ENCODE measurements around the gene HAPLN1.

Gene HAPLN1

DNA sequence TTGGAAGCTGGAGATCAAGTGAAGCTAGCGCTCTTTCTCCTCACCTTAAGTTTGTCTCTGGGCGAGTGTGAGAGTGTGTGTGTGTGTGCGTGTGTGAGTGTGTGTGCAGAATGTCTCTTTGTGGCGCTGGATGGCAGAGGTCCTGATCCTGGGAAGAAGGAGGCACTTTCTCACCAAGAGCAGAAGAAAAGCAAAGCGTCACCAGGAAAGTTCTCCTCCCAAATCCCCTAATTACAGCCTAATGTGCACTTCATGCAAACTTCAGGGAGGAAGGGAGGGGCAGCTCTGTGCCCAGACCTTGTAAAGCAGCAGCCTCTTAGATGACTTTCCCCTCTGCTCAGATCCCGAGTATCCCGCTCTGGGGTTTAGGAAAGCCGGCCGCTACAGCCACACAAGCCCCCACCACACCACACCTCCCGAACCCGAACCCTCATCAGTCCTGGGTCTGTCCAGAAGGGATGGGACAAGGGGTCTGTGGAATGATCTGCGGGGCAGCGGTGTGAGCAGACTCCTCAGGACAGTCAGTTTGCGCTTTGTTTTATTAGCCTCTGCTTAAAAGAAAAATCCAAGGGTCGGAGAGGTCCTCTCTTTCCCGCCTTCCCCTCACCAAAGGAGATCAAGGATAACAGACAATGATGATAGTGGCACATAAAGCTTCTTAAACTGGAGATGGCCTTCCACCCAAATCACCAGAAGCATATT is at the start of gene HAPLN1:
Gene HAPLN1, minus strand, starts transcription at position 20 of the 702 bp plus-strand sequence. CDS start 47,332 bp downstream, outside the sequence.
- peaks cover 18% of the 10 kb centered on the region for H3K4me1 ChIP-seq (ENCODE audit: control insufficient read depth, insufficient read depth, low read length)

GRCh38 chr5:83767409-83767992 is 46.8 kb upstream of the HAPLN1 start:
- Histone ChIP-seq H3K9ac (ENCODE audit: low read depth, low read length) (no peak overlapping the region), H3K27me3 (ENCODE audit: control insufficient read depth, insufficient read depth, low read length) (no peaks in the 10 kb centered on the region), H3K4me3 (ENCODE audit: low read depth, low read length) (no peak overlapping the region), H3K9me3 (ENCODE audit: control insufficient read depth, insufficient read depth, low read length) (peaks cover 3% of the 10 kb centered on the region), H3K36me3 (ENCODE audit: control insufficient read depth, insufficient read depth, low read length) (no peaks in the 10 kb centered on the region), H3K4me1 (ENCODE audit: control insufficient read depth, insufficient read depth, low read length) (no peaks in the 10 kb centered on the region)

More for the DNA sequence above, at the start of gene HAPLN1:
- H3K36me3 ChIP-seq (ENCODE audit: control insufficient read depth, insufficient read depth, low read length) = no peaks in the 10 kb centered on the region
- peaks cover 14% of the 10 kb centered on the region for H3K27me3 ChIP-seq (ENCODE audit: control insufficient read depth, insufficient read depth, low read length)
- H3K9ac ChIP-seq (ENCODE audit: low read depth, low read length) = no peak within 1 kb of the TSS
- H3K9me3 ChIP-seq (ENCODE audit: control insufficient read depth, insufficient read depth, low read length) = no peaks in the 10 kb centered on the region
- peak within 1 kb of the TSS; percentile 67 for H3K4me3 ChIP-seq (ENCODE audit: low read depth, low read length)

DNA sequence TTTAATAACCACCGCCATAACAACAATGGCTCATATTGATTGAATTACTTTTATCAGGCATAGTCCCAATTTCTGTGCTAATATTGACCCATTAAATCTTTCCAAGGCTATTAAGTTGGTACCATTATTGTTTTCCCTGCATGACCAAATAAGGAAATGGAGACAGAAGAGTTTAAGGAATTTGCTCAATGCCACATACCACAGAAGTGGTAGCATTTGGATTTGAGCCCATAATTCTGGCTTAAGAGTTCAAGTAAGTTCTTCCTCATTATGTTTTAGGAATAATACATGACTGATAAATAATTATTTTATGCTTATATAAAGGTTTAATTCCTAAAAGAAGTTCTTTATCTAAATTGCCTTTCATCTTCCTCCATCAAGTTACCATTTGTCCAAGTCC is 43.4 kb upstream of the HAPLN1 start:
- H3K36me3 ChIP-seq (ENCODE audit: control insufficient read depth, insufficient read depth, low read length) = no peaks in the 10 kb centered on the region
- no peak overlapping the region for H3K4me3 ChIP-seq (ENCODE audit: low read depth, low read length)
- H3K4me1 ChIP-seq (ENCODE audit: control insufficient read depth, insufficient read depth, low read length) = no peaks in the 10 kb centered on the region
- no peaks in the 10 kb centered on the region for H3K27me3 ChIP-seq (ENCODE audit: control insufficient read depth, insufficient read depth, low read length)
- no peak overlapping the region for H3K9ac ChIP-seq (ENCODE audit: low read depth, low read length)
- peaks cover 3% of the 10 kb centered on the region for H3K9me3 ChIP-seq (ENCODE audit: control insufficient read depth, insufficient read depth, low read length)

DNA sequence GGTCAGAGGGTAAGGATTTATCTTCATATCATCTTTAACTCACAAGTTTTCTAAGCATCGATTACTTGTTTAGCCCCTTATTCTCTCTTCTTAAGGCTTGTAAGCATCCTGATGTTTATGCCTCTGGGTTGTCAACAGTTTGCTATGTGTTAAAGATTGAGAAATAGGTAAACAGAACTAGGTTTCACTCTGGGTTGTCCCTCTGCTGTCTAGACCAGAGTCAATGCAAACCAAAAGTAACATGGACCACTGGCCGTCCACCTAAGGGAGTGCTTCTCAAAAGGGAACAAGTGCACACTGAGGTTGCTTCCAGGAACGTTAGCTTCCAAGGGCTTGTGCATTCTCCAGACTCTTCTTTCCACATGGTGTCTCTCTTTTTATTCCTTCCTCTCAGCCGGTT is 39.9 kb upstream of the HAPLN1 start:
- no peak overlapping the region for H3K4me3 ChIP-seq (ENCODE audit: low read depth, low read length)
- H3K27me3 ChIP-seq (ENCODE audit: control insufficient read depth, insufficient read depth, low read length) = no peaks in the 10 kb centered on the region
- no peaks in the 10 kb centered on the region for H3K9me3 ChIP-seq (ENCODE audit: control insufficient read depth, insufficient read depth, low read length)
- H3K4me1 ChIP-seq (ENCODE audit: control insufficient read depth, insufficient read depth, low read length) = no peaks in the 10 kb centered on the region
- H3K36me3 ChIP-seq (ENCODE audit: control insufficient read depth, insufficient read depth, low read length) = no peaks in the 10 kb centered on the region
- no peak overlapping the region for H3K9ac ChIP-seq (ENCODE audit: low read depth, low read length)

DNA sequence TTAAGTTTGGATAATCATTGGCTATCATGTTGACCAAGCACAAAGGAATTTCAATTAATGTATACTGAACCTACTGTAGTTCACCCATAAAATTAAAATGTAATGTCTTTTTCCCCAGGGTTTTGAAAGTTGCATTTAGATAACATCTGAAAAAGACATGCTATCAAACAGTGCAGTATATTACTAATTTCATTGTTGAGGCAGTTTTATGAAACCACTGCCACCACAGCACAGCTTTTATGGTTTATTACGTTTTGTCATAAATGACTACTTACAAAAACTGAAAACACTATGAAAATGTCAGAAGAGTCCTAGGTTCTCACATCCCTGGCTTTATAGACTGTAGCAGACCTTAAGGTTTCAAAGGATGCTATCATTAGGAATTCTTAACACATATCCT is 32.0 kb upstream of the HAPLN1 start:
- no peak overlapping the region for H3K9ac ChIP-seq (ENCODE audit: low read depth, low read length)
- H3K4me1 ChIP-seq (ENCODE audit: control insufficient read depth, insufficient read depth, low read length) = no peaks in the 10 kb centered on the region
- H3K4me3 ChIP-seq (ENCODE audit: low read depth, low read length) = no peak overlapping the region
- no peaks in the 10 kb centered on the region for H3K36me3 ChIP-seq (ENCODE audit: control insufficient read depth, insufficient read depth, low read length)
- no peaks in the 10 kb centered on the region for H3K9me3 ChIP-seq (ENCODE audit: control insufficient read depth, insufficient read depth, low read length)
- no peaks in the 10 kb centered on the region for H3K27me3 ChIP-seq (ENCODE audit: control insufficient read depth, insufficient read depth, low read length)

DNA sequence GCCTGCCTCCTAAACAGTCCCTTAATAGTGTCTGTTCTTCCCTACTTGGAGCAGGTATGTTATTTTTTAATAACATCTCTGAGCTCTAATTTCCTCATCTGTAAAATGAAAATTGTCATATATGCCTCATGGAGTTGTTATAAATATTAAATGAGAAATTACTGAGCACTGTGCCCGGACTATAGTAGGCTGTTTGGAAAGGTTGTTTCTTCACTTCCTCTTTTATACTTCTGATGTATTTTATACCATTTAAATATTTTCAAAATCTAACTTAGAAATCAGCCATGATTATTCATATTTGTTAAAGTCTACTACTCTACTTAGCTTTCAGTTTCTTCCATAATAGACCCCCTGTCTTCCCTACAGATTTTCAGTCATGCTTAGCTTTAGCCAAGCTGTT is 30.5 kb upstream of the HAPLN1 start:
- Histone ChIP-seq H3K27me3 (ENCODE audit: control insufficient read depth, insufficient read depth, low read length) (no peaks in the 10 kb centered on the region), H3K9me3 (ENCODE audit: control insufficient read depth, insufficient read depth, low read length) (no peaks in the 10 kb centered on the region), H3K36me3 (ENCODE audit: control insufficient read depth, insufficient read depth, low read length) (no peaks in the 10 kb centered on the region), H3K4me3 (ENCODE audit: low read depth, low read length) (no peak overlapping the region), H3K9ac (ENCODE audit: low read depth, low read length) (no peak overlapping the region), H3K4me1 (ENCODE audit: control insufficient read depth, insufficient read depth, low read length) (no peaks in the 10 kb centered on the region)

- no peak overlapping the region for H3K9ac ChIP-seq (ENCODE audit: low read depth, low read length)
- no peaks in the 10 kb centered on the region for H3K36me3 ChIP-seq (ENCODE audit: control insufficient read depth, insufficient read depth, low read length)
- H3K9me3 ChIP-seq (ENCODE audit: control insufficient read depth, insufficient read depth, low read length) = no peaks in the 10 kb centered on the region
- no peaks in the 10 kb centered on the region for H3K27me3 ChIP-seq (ENCODE audit: control insufficient read depth, insufficient read depth, low read length)
- no peak overlapping the region for H3K4me3 ChIP-seq (ENCODE audit: low read depth, low read length)
- no peaks in the 10 kb centered on the region for H3K4me1 ChIP-seq (ENCODE audit: control insufficient read depth, insufficient read depth, low read length)
These were observed 30.1 kb upstream of the HAPLN1 start for GRCh38 chr5:83750749-83751148.

DNA sequence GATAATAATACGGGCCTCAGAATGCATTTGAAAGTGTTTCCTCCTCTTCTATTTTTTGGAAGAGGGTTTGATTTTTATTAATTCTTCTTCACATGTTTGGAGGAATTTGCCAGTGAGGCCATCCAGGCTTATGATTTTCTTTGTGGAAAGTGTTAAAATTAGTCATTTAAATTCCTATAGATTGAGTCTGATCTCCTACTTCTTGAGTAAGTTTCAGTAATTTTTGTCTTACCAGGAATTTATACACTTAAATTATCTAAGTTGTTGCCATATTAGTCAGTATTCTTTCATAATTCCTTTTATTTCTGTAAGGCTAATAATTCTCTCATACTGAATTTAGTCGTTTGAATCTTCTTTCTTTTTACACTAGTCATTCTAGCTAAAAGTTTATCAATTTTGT is 25.2 kb upstream of the HAPLN1 start:
- no peaks in the 10 kb centered on the region for H3K4me1 ChIP-seq (ENCODE audit: control insufficient read depth, insufficient read depth, low read length)
- no peaks in the 10 kb centered on the region for H3K9me3 ChIP-seq (ENCODE audit: control insufficient read depth, insufficient read depth, low read length)
- H3K9ac ChIP-seq (ENCODE audit: low read depth, low read length) = no peak overlapping the region
- no peak overlapping the region for H3K4me3 ChIP-seq (ENCODE audit: low read depth, low read length)
- H3K36me3 ChIP-seq (ENCODE audit: control insufficient read depth, insufficient read depth, low read length) = no peaks in the 10 kb centered on the region
- H3K27me3 ChIP-seq (ENCODE audit: control insufficient read depth, insufficient read depth, low read length) = no peaks in the 10 kb centered on the region

DNA sequence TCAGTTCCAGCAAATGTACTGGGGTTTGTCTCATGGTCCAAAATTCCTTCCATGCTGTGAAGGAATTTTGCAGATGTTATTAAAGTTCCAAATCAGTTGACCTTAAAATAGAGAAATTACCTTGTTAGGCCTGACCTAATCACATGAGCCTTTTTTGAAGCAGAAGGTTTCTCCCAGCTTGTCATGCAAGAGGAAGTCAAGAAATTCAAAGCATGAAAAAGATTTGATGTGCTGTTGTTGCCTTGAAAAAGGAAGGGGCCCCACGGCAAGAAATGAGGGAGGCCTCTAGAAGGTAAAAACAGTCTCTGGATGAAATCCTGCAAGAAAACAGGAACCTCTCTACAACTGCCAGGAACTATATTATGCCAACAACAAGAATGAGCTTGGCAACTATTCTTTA is 24.2 kb upstream of the HAPLN1 start:
- Histone ChIP-seq H3K36me3 (ENCODE audit: control insufficient read depth, insufficient read depth, low read length) (no peaks in the 10 kb centered on the region), H3K4me1 (ENCODE audit: control insufficient read depth, insufficient read depth, low read length) (no peaks in the 10 kb centered on the region), H3K9me3 (ENCODE audit: control insufficient read depth, insufficient read depth, low read length) (no peaks in the 10 kb centered on the region), H3K9ac (ENCODE audit: low read depth, low read length) (no peak overlapping the region), H3K4me3 (ENCODE audit: low read depth, low read length) (no peak overlapping the region), H3K27me3 (ENCODE audit: control insufficient read depth, insufficient read depth, low read length) (no peaks in the 10 kb centered on the region)

- Histone ChIP-seq H3K27me3 (ENCODE audit: control insufficient read depth, insufficient read depth, low read length) (no peaks in the 10 kb centered on the region), H3K9ac (ENCODE audit: low read depth, low read length) (no peak overlapping the region), H3K4me3 (ENCODE audit: low read depth, low read length) (no peak overlapping the region), H3K9me3 (ENCODE audit: control insufficient read depth, insufficient read depth, low read length) (no peaks in the 10 kb centered on the region), H3K36me3 (ENCODE audit: control insufficient read depth, insufficient read depth, low read length) (no peaks in the 10 kb centered on the region), H3K4me1 (ENCODE audit: control insufficient read depth, insufficient read depth, low read length) (no peaks in the 10 kb centered on the region)
These were observed 21.4 kb upstream of the HAPLN1 start for GRCh38 chr5:83742089-83742488.

DNA sequence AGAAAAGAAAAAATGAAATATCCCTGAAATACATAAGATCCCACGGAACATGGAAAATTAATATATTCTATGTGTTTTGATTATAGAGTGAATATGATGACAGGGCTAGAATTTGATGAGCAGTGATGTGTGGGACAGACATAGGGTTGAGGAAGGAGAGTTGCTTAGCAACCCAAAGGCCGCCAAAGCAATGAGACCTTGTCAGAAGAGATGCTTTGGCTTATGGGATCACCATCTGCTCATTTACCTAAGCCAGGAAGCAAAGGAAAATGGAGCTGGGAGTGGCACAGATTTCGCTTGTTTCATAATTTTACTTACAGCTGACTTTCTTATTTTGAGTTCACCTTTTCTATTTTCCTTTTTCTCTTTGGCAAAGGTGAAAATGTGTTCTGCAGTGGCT is 20.9 kb upstream of the HAPLN1 start:
- Histone ChIP-seq H3K9ac (ENCODE audit: low read depth, low read length) (no peak overlapping the region), H3K36me3 (ENCODE audit: control insufficient read depth, insufficient read depth, low read length) (no peaks in the 10 kb centered on the region), H3K4me1 (ENCODE audit: control insufficient read depth, insufficient read depth, low read length) (no peaks in the 10 kb centered on the region), H3K4me3 (ENCODE audit: low read depth, low read length) (no peak overlapping the region), H3K27me3 (ENCODE audit: control insufficient read depth, insufficient read depth, low read length) (no peaks in the 10 kb centered on the region), H3K9me3 (ENCODE audit: control insufficient read depth, insufficient read depth, low read length) (no peaks in the 10 kb centered on the region)

GRCh38 chr5:83740741-83741140 is 20.1 kb upstream of the HAPLN1 start:
- Histone ChIP-seq H3K4me1 (ENCODE audit: control insufficient read depth, insufficient read depth, low read length) (no peaks in the 10 kb centered on the region), H3K9ac (ENCODE audit: low read depth, low read length) (no peak overlapping the region), H3K27me3 (ENCODE audit: control insufficient read depth, insufficient read depth, low read length) (no peaks in the 10 kb centered on the region), H3K36me3 (ENCODE audit: control insufficient read depth, insufficient read depth, low read length) (no peaks in the 10 kb centered on the region), H3K9me3 (ENCODE audit: control insufficient read depth, insufficient read depth, low read length) (no peaks in the 10 kb centered on the region), H3K4me3 (ENCODE audit: low read depth, low read length) (no peak overlapping the region)
